Activated T-cell treated with anti-CD3 and anti-CD28 coated beads, Interleukin-2, amount 50 U/mL, for 4 hours (primary cell): ENCODE results near the gene LRGUK. TPM values are rescaled to one million over a fixed set of nuclear protein-coding genes. Genes with fewer than 3 reads are reported as not detected.
"Not testable (repeated sequence)": the region's sequence is repeated elsewhere in the genome, so short reads cannot be mapped to it uniquely, and the experiment has no call there.

ENCODE experiments used
- ATAC-seq, 2 donors: fragments of 200-7000 bp; cut with Tn5 transposase; one replicate each; pipeline ENCODE4 v1.10.0; 2021
- DNase-seq: peaks from one replicate; pipeline ENCODE4 v3.0.0-alpha.2; 2020
- H3K27me3 Mint-ChIP-seq: one replicate; pipeline ENCODE4 v1.8.0; 2021; ENCODE audit warnings: low read depth, mixed read lengths
- H3K36me3 Mint-ChIP-seq: one replicate; pipeline ENCODE4 v1.8.0; 2022; ENCODE audit warnings: mixed read lengths; ENCODE audit not compliant: insufficient read depth
- H3K4me1 Mint-ChIP-seq: one replicate; pipeline ENCODE4 v1.8.0; 2021; ENCODE audit warnings: low read depth, mixed read lengths
- H3K4me3 Mint-ChIP-seq: one replicate; pipeline ENCODE4 v1.8.0; 2021; ENCODE audit warnings: mild to moderate bottlenecking, moderate library complexity, mixed read lengths
- H3K9me3 Mint-ChIP-seq: one replicate; pipeline ENCODE4 v1.8.0; 2021; ENCODE audit warnings: mixed read lengths
- total RNA-seq, 3 donors: library from RNA; stranded (reverse); gene quantifications; one replicate each; pipeline ENCODE4 v1.2.1, GENCODE V29; 2021

Gene LRGUK
- total RNA-seq, 3 donors from 2014 or later = 0.05 to 0.16 TPM; not detected in 1

- Mint-ChIP-seq H3K27me3 (peaks cover 4% of the 10 kb centered on the region), H3K36me3 (no peaks in the 10 kb centered on the region), H3K4me3 (no peak overlapping the region), H3K9me3 (no peaks in the 10 kb centered on the region), H3K4me1 (no peaks in the 10 kb centered on the region)
- ATAC-seq = no peak
- no peak for DNase-seq
These were observed 84.0 kb downstream of the LRGUK start for GRCh38 chr7:134210976-134211663.

- Mint-ChIP-seq H3K4me1 (no peaks in the 10 kb centered on the region), H3K27me3 (peaks cover 4% of the 10 kb centered on the region), H3K9me3 (no peaks in the 10 kb centered on the region), H3K36me3 (no peaks in the 10 kb centered on the region), H3K4me3 (no peak overlapping the region)
- ATAC-seq (no peak), DNase-seq (no peak)
These were observed 84.7 kb downstream of the LRGUK start for GRCh38 chr7:134211817-134212216.

- no peak overlapping the region for H3K4me3 Mint-ChIP-seq
- peaks cover 2% of the 10 kb centered on the region for H3K27me3 Mint-ChIP-seq
- no peaks in the 10 kb centered on the region for H3K9me3 Mint-ChIP-seq
- DNase-seq (no peak), ATAC-seq (no peak)
- H3K36me3 Mint-ChIP-seq = no peaks in the 10 kb centered on the region
- H3K4me1 Mint-ChIP-seq = no peaks in the 10 kb centered on the region
These were observed 85.7 kb downstream of the LRGUK start for GRCh38 chr7:134212576-134213546.

- H3K4me1 Mint-ChIP-seq = no peaks in the 10 kb centered on the region
- DNase-seq (no peak), ATAC-seq (no peak)
- no peaks in the 10 kb centered on the region for H3K9me3 Mint-ChIP-seq
- no peaks in the 10 kb centered on the region for H3K36me3 Mint-ChIP-seq
- H3K4me3 Mint-ChIP-seq = no peak overlapping the region
- H3K27me3 Mint-ChIP-seq = peaks cover 14% of the 10 kb centered on the region
These were observed 93.1 kb downstream of the LRGUK start for GRCh38 chr7:134220236-134220635.

GRCh38 chr7:134231296-134231695, 104.2 kb downstream of the LRGUK start:
- not testable (repeated sequence) for ATAC-seq

GRCh38 chr7:134234216-134234615, 107.1 kb downstream of the LRGUK start:
- H3K9me3 Mint-ChIP-seq = peaks cover 12% of the 10 kb centered on the region
- ATAC-seq (no peak), DNase-seq (no peak)
- no peaks in the 10 kb centered on the region for H3K36me3 Mint-ChIP-seq
- peaks cover 16% of the 10 kb centered on the region for H3K27me3 Mint-ChIP-seq
- H3K4me3 Mint-ChIP-seq = no peak overlapping the region
- H3K4me1 Mint-ChIP-seq = no peaks in the 10 kb centered on the region

More at GRCh38 chr7:134231296-134231695, 104.2 kb downstream of the LRGUK start:
- H3K4me1 Mint-ChIP-seq, H3K36me3 Mint-ChIP-seq, H3K27me3 Mint-ChIP-seq, H3K4me3 Mint-ChIP-seq, DNase-seq: not testable (repeated sequence)
- H3K9me3 Mint-ChIP-seq = peaks cover 11% of the 10 kb centered on the region

GRCh38 chr7:134245253-134245652, 118.1 kb downstream of the LRGUK start:
- DNase-seq = no peak
- H3K4me1 Mint-ChIP-seq = no peaks in the 10 kb centered on the region
- H3K36me3 Mint-ChIP-seq = no peaks in the 10 kb centered on the region
- no peaks in the 10 kb centered on the region for H3K9me3 Mint-ChIP-seq
- ATAC-seq = no peak
- peaks cover 5% of the 10 kb centered on the region for H3K27me3 Mint-ChIP-seq
- no peak overlapping the region for H3K4me3 Mint-ChIP-seq

- no peak for DNase-seq
These were observed 119.2 kb downstream of the LRGUK start for GRCh38 chr7:134246347-134246746.

GRCh38 chr7:134246761-134247160, 119.6 kb downstream of the LRGUK start:
- Mint-ChIP-seq H3K9me3 (no peaks in the 10 kb centered on the region), H3K4me3 (no peak overlapping the region), H3K36me3 (no peaks in the 10 kb centered on the region), H3K4me1 (no peaks in the 10 kb centered on the region), H3K27me3 (peaks cover 3% of the 10 kb centered on the region)
- ATAC-seq = no peak
- no peak for DNase-seq

More at GRCh38 chr7:134246347-134246746, 119.2 kb downstream of the LRGUK start:
- Mint-ChIP-seq H3K36me3 (no peaks in the 10 kb centered on the region), H3K27me3 (peaks cover 5% of the 10 kb centered on the region), H3K4me3 (no peak overlapping the region), H3K9me3 (no peaks in the 10 kb centered on the region), H3K4me1 (no peaks in the 10 kb centered on the region)
- no peak for ATAC-seq

- peaks cover 3% of the 10 kb centered on the region for H3K27me3 Mint-ChIP-seq
- H3K4me3 Mint-ChIP-seq = no peak overlapping the region
- no peaks in the 10 kb centered on the region for H3K9me3 Mint-ChIP-seq
- H3K4me1 Mint-ChIP-seq = no peaks in the 10 kb centered on the region
- no peaks in the 10 kb centered on the region for H3K36me3 Mint-ChIP-seq
- ATAC-seq (no peak), DNase-seq (no peak)
These were observed 121.1 kb downstream of the LRGUK start for GRCh38 chr7:134248196-134248595.

- H3K27me3 Mint-ChIP-seq = peaks cover 2% of the 10 kb centered on the region
- no peak for ATAC-seq
- no peak overlapping the region for H3K4me3 Mint-ChIP-seq
- DNase-seq = no peak
- peaks cover 3% of the 10 kb centered on the region for H3K9me3 Mint-ChIP-seq
- no peaks in the 10 kb centered on the region for H3K36me3 Mint-ChIP-seq
- H3K4me1 Mint-ChIP-seq = no peaks in the 10 kb centered on the region
These were observed 127.2 kb downstream of the LRGUK start for GRCh38 chr7:134254311-134254710.

GRCh38 chr7:134255814-134256213, 128.7 kb downstream of the LRGUK start:
- Mint-ChIP-seq H3K4me1 (no peaks in the 10 kb centered on the region), H3K4me3 (no peak overlapping the region), H3K27me3 (peaks cover 2% of the 10 kb centered on the region), H3K36me3 (no peaks in the 10 kb centered on the region), H3K9me3 (peaks cover 3% of the 10 kb centered on the region)
- no peak for DNase-seq
- no peak for ATAC-seq

GRCh38 chr7:134262322-134262721, 135.2 kb downstream of the LRGUK start:
- peaks cover 13% of the 10 kb centered on the region for H3K9me3 Mint-ChIP-seq
- H3K4me3 Mint-ChIP-seq = no peak overlapping the region
- H3K4me1 Mint-ChIP-seq = no peaks in the 10 kb centered on the region
- no peaks in the 10 kb centered on the region for H3K27me3 Mint-ChIP-seq
- ATAC-seq (no peak), DNase-seq (no peak)
- no peaks in the 10 kb centered on the region for H3K36me3 Mint-ChIP-seq

GRCh38 chr7:134276951-134277350, 149.8 kb downstream of the LRGUK start:
- DNase-seq (no peak), ATAC-seq (no peak)
- Mint-ChIP-seq H3K27me3 (peaks cover 32% of the 10 kb centered on the region), H3K4me3 (no peak overlapping the region), H3K4me1 (no peaks in the 10 kb centered on the region), H3K36me3 (no peaks in the 10 kb centered on the region), H3K9me3 (no peaks in the 10 kb centered on the region)
